Measurements from ENCODE around the gene SHC3. TPM values are rescaled to one million over a fixed set of nuclear protein-coding genes. Genes with fewer than 3 reads are reported as not detected.

Gene SHC3
- polyA plus RNA-seq, 1 donor from 2014 or later: 22.9 TPM

GRCh38 chr9:89154651-89155336 is 23.8 kb downstream of the SHC3 start:
- H4K20me1 ChIP-seq (ENCODE audit: insufficient read depth): no peaks in the 10 kb centered on the region

DNA sequence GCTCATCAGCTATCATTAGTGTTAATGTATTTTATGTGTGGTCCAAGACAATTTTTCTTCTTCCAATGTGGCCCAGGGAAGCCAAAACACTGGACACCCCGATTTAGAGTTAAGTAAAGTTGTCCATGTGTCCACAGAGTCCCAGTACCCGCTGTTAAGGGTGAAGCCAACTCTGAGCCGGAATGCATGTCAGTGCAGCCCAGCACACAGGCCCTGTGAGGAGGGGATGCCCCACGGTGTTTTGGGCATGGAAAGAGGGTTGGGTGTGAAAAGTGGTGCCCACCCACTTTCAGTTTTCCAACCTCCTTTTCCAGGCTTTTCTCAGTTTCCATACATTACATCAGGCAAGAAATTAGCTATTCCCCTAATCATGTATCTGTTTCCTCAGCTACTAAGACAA is 24.4 kb downstream of the SHC3 start:
- Histone ChIP-seq H3F3A (ENCODE audit: insufficient read depth, low read length, poor library complexity, severe bottlenecking) (no peaks in the 10 kb centered on the region), H3K9me3 (ENCODE audit: low read length) (no peaks in the 10 kb centered on the region), H3K79me2 (replicated peaks; ENCODE audit: insufficient read depth, low read length) (peaks cover 4% of the 10 kb centered on the region), H3K4me2 (ENCODE audit: low read length) (no peak overlapping the region), H3K27ac (ENCODE audit: low read length) (no peak overlapping the region), H3K36me3 (ENCODE audit: insufficient read depth, low read length) (no peaks in the 10 kb centered on the region), H3K9me2 (ENCODE audit: insufficient read depth, low read length) (no peaks in the 10 kb centered on the region), H3K4me3 (ENCODE audit: low read length) (no peak overlapping the region), H2AFZ (ENCODE audit: low read depth, low read length) (no peak overlapping the region), H3K27me3 (ENCODE audit: insufficient read depth, low read depth, low read length) (no peaks in the 10 kb centered on the region), H3K9ac (ENCODE audit: low read length) (no peak overlapping the region), H4K20me1 (ENCODE audit: insufficient read depth) (no peaks in the 10 kb centered on the region)
- TF ChIP-seq TAF1 (IDR thresholded peaks at IDR 0.05; ENCODE audit: low read depth) (no peak), SMC3 (conservative IDR thresholded peaks at IDR 0.05; ENCODE audit: poor library complexity) (no peak), RAD21 (conservative IDR thresholded peaks at IDR 0.05) (no peak), EZH2 (IDR thresholded peaks at IDR 0.05; ENCODE audit: borderline replicate concordance, insufficient read depth, low read length, poor library complexity, severe bottlenecking) (no peak), EP300 (conservative IDR thresholded peaks at IDR 0.05; ENCODE audit: poor library complexity, severe bottlenecking) (no peak)

More at GRCh38 chr9:89154651-89155336, 23.8 kb downstream of the SHC3 start:
- no peak overlapping the region for H3K4me3 ChIP-seq (ENCODE audit: low read length)
- H3F3A ChIP-seq (ENCODE audit: insufficient read depth, low read length, poor library complexity, severe bottlenecking): no peaks in the 10 kb centered on the region
- no peaks in the 10 kb centered on the region for H3K9me2 ChIP-seq (ENCODE audit: insufficient read depth, low read length)
- H3K79me2 ChIP-seq (replicated peaks; ENCODE audit: insufficient read depth, low read length): peaks cover 4% of the 10 kb centered on the region
- H3K4me2 ChIP-seq (ENCODE audit: low read length): no peak overlapping the region
- no peak overlapping the region for H2AFZ ChIP-seq (ENCODE audit: low read depth, low read length)
- H3K36me3 ChIP-seq (ENCODE audit: insufficient read depth, low read length): no peaks in the 10 kb centered on the region
- H3K27me3 ChIP-seq (ENCODE audit: insufficient read depth, low read depth, low read length): no peaks in the 10 kb centered on the region
- no peaks in the 10 kb centered on the region for H3K9me3 ChIP-seq (ENCODE audit: low read length)
- no peak for TF ChIP-seq CTCF (IDR thresholded peaks at IDR 0.05; ENCODE audit: poor library complexity, severe bottlenecking)
- TF ChIP-seq TAF1 (IDR thresholded peaks at IDR 0.05; ENCODE audit: low read depth): no peak
- no peak for TF ChIP-seq POLR2AphosphoS5 (IDR thresholded peaks at IDR 0.05)
- no peak for TF ChIP-seq RAD21 (conservative IDR thresholded peaks at IDR 0.05)
- no peak for TF ChIP-seq SMC3 (conservative IDR thresholded peaks at IDR 0.05; ENCODE audit: poor library complexity)
- no peak for TF ChIP-seq EZH2 (IDR thresholded peaks at IDR 0.05; ENCODE audit: borderline replicate concordance, insufficient read depth, low read length, poor library complexity, severe bottlenecking)
- TF ChIP-seq, protein P1, sequence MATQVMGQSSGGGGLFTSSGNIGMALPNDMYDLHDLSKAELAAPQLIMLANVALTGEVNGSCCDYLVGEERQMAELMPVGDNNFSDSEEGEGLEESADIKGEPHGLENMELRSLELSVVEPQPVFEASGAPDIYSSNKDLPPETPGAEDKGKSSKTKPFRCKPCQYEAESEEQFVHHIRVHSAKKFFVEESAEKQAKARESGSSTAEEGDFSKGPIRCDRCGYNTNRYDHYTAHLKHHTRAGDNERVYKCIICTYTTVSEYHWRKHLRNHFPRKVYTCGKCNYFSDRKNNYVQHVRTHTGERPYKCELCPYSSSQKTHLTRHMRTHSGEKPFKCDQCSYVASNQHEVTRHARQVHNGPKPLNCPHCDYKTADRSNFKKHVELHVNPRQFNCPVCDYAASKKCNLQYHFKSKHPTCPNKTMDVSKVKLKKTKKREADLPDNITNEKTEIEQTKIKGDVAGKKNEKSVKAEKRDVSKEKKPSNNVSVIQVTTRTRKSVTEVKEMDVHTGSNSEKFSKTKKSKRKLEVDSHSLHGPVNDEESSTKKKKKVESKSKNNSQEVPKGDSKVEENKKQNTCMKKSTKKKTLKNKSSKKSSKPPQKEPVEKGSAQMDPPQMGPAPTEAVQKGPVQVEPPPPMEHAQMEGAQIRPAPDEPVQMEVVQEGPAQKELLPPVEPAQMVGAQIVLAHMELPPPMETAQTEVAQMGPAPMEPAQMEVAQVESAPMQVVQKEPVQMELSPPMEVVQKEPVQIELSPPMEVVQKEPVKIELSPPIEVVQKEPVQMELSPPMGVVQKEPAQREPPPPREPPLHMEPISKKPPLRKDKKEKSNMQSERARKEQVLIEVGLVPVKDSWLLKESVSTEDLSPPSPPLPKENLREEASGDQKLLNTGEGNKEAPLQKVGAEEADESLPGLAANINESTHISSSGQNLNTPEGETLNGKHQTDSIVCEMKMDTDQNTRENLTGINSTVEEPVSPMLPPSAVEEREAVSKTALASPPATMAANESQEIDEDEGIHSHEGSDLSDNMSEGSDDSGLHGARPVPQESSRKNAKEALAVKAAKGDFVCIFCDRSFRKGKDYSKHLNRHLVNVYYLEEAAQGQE (IDR thresholded peaks at IDR 0.05; ENCODE audit: borderline replicate concordance): no peak
- TF ChIP-seq MXI1 (conservative IDR thresholded peaks at IDR 0.05; ENCODE audit: poor library complexity, severe bottlenecking): no peak
- TF ChIP-seq EP300 (conservative IDR thresholded peaks at IDR 0.05; ENCODE audit: poor library complexity, severe bottlenecking): no peak
- no peak overlapping the region for H3K27ac ChIP-seq (ENCODE audit: low read length)
- H3K9ac ChIP-seq (ENCODE audit: low read length): no peak overlapping the region

All from neural cell (in vitro differentiated cells).